HCT116 (cell line): ENCODE measurements around the gene MN1.

Experiments used
- CTCF ChIP-seq, 3 experiments: fragments of 200-600 bp in 1 of 3; sonication (generic) in 1 of 3; IDR thresholded peaks in 2 of 3; conservative IDR thresholded peaks in 1 of 3; 2 replicates each; pipeline ENCODE4 v1.5.1; 2012 to 2017; ENCODE audit warnings: low read depth in 2 of 3, low read length in 2 of 3, antibody characterized with exemption in 1 of 3, borderline replicate concordance in 1 of 3, control low read depth in 1 of 3, mild to moderate bottlenecking in 1 of 3, mixed read lengths in 1 of 3, mixed run types in 1 of 3, moderate library complexity in 1 of 3; ENCODE audit not compliant: insufficient read depth in 1 of 3
- POLR2A ChIP-seq: IDR thresholded peaks from 2 replicates; pipeline ENCODE4 v1.7.0; 2011; ENCODE audit warnings: borderline replicate concordance; ENCODE audit not compliant: insufficient read depth, insufficient read length; ENCODE audit errors: extremely low read depth
- RAD21 ChIP-seq: IDR thresholded peaks from 2 replicates; pipeline ENCODE4 v1.6.1; 2012; ENCODE audit warnings: low read depth, mild to moderate bottlenecking
- TF ChIP-seq, protein P1 (sequence below): IDR thresholded peaks from 2 replicates; pipeline ENCODE4 v1.6.1; 2012

DNA sequence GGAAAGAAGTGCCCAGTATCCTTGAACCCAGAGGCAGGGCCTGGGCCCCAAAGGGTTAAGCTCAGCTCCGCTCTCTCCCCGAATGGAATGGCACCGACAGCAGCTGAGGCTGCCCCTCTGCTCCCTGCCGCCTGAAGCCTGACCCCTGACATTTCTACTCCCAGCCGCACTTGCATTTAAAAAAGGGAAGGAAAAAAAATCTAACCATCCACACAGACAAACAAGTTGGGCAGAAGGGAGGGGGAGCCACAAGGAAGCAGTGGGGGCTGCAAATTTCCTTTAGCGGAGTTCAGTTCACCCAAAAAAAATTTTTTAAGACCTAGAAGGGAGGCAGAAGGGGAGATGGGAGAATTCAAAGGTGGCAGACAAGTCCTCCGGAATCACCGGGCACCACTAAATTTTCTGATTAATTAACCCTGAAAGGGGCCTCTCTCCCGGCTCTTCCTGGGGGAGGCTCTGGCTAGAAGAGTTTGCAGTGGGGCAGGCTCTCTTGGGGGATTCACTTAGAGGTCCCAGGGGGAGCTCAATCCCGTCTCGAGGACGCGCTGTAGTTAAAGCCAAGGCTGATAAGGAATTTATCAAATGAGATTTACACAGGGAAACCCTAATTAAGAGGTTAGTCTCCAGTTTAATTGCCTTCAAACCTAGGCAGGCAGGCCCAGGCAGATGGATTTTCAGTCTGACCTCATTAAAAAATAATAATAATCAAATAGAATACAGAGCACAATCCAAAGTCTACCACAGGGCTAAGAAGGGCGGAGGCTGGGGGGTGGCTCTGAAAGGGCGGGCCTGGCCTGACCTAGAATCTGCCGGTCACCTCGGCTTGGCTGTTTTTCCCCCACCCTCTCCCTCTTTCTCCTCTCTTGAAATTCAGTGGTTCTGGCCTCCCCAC is 25.6 kb downstream of the MN1 start:
- TF ChIP-seq, protein P1, sequence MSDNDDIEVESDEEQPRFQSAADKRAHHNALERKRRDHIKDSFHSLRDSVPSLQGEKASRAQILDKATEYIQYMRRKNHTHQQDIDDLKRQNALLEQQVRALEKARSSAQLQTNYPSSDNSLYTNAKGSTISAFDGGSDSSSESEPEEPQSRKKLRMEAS = no peak
- TF ChIP-seq CTCF (IDR thresholded peaks at IDR 0.05 in 2 of 3, conservative IDR thresholded peaks at IDR 0.05 in 1 of 3; ENCODE audit: borderline replicate concordance in 1 of 3, insufficient read depth in 1 of 3, low read depth in 2 of 3, low read length in 2 of 3) (no peak), POLR2A (no peak), RAD21 (no peak)
